ENCODE data around the gene PERM1.

DNA sequence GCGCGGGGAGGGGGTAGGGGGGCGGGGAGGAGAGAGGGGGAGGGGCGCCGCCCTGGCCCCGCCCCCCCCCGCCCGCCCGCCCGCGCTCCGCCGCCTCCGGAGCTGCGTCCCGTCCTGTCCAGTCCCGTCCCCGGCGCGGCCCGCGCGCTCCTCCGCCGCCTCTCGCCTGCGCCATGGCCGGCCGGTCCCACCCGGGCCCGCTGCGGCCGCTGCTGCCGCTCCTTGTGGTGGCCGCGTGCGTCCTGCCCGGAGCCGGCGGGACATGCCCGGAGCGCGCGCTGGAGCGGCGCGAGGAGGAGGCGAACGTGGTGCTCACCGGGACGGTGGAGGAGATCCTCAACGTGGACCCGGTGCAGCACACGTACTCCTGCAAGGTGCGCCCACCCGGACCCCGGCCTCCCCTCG, 38.1 kb upstream of the PERM1 start, which contains the start of gene AGRN:
- TF ChIP-seq, protein P1, sequence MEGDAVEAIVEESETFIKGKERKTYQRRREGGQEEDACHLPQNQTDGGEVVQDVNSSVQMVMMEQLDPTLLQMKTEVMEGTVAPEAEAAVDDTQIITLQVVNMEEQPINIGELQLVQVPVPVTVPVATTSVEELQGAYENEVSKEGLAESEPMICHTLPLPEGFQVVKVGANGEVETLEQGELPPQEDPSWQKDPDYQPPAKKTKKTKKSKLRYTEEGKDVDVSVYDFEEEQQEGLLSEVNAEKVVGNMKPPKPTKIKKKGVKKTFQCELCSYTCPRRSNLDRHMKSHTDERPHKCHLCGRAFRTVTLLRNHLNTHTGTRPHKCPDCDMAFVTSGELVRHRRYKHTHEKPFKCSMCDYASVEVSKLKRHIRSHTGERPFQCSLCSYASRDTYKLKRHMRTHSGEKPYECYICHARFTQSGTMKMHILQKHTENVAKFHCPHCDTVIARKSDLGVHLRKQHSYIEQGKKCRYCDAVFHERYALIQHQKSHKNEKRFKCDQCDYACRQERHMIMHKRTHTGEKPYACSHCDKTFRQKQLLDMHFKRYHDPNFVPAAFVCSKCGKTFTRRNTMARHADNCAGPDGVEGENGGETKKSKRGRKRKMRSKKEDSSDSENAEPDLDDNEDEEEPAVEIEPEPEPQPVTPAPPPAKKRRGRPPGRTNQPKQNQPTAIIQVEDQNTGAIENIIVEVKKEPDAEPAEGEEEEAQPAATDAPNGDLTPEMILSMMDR (conservative IDR thresholded peaks at IDR 0.05 in 1 of 2, IDR thresholded peaks at IDR 0.05 in 1 of 2; ENCODE audit: low read depth in 1 of 2, low read length in 2 of 2): no peak
- no peak for TF ChIP-seq EZH2 (IDR thresholded peaks at IDR 0.05; ENCODE audit: low read length, missing control alignments)
